Measurements from ENCODE around the gene RFX7.
A peak's percentile ranks its signal among the peaks of the same experiment; 100 is the strongest.

Gene RFX7

GRCh38 chr15:56241374-56242105 lies 2.1 kb downstream of the RFX7 start:
- no peaks in the 10 kb centered on the region for H4K20me1 ChIP-seq (ENCODE audit: control insufficient read depth, insufficient read depth, low read depth, low read length)
- H3F3A ChIP-seq (ENCODE audit: control insufficient read depth, insufficient read depth): peaks cover 14% of the 10 kb centered on the region
- H3K9me2 ChIP-seq (replicated peaks; ENCODE audit: control insufficient read depth, low read length): no peaks in the 10 kb centered on the region
- H3K79me2 ChIP-seq (ENCODE audit: control insufficient read depth, low read length): peaks cover 86% of the 10 kb centered on the region
- H3K27me3 ChIP-seq (ENCODE audit: control insufficient read depth, low read length): no peaks in the 10 kb centered on the region
- TF ChIP-seq EZH2phosphoT487 (IDR thresholded peaks at IDR 0.05; ENCODE audit: borderline replicate concordance, low read length) (no peak), CTCF (IDR thresholded peaks at IDR 0.05; ENCODE audit: low read depth, low read length, poor library complexity, severe bottlenecking) (no peak)
- H3K9me3 ChIP-seq (ENCODE audit: control insufficient read depth, insufficient read depth, low read length): no peaks in the 10 kb centered on the region; the same call in 1 of the 2 replicates
- H3K4me3 ChIP-seq (ENCODE audit: low read length): peak overlapping the region; percentile 95
- peaks cover 46% of the 10 kb centered on the region for H3K36me3 ChIP-seq (ENCODE audit: control insufficient read depth, low read length)
- peak overlapping the region; percentile 72 for H3K4me2 ChIP-seq (ENCODE audit: low read length)
- peaks cover 33% of the 10 kb centered on the region for H3K4me1 ChIP-seq (ENCODE audit: control insufficient read depth, low read length)
- H3K27ac ChIP-seq (ENCODE audit: low read depth, low read length): no peak overlapping the region

GRCh38 chr15:56240390-56240789 lies 3.3 kb downstream of the RFX7 start:
- peaks cover 10% of the 10 kb centered on the region for H3F3A ChIP-seq (ENCODE audit: control insufficient read depth, insufficient read depth)
- no peaks in the 10 kb centered on the region for H3K27me3 ChIP-seq (ENCODE audit: control insufficient read depth, low read length)
- no peaks in the 10 kb centered on the region for H3K9me2 ChIP-seq (replicated peaks; ENCODE audit: control insufficient read depth, low read length)
- no peak overlapping the region for H3K27ac ChIP-seq (ENCODE audit: low read depth, low read length)
- H4K20me1 ChIP-seq (ENCODE audit: control insufficient read depth, insufficient read depth, low read depth, low read length): no peaks in the 10 kb centered on the region
- H3K4me2 ChIP-seq (ENCODE audit: low read length): peak overlapping the region; percentile 20
- peaks cover 3% of the 10 kb centered on the region; the same call in 1 of the 2 replicates for H3K9me3 ChIP-seq (ENCODE audit: control insufficient read depth, insufficient read depth, low read length)
- H3K4me1 ChIP-seq (ENCODE audit: control insufficient read depth, low read length): peaks cover 23% of the 10 kb centered on the region
- peaks cover 96% of the 10 kb centered on the region for H3K79me2 ChIP-seq (ENCODE audit: control insufficient read depth, low read length)
- no peak overlapping the region for H3K4me3 ChIP-seq (ENCODE audit: low read length)
- TF ChIP-seq EZH2phosphoT487 (IDR thresholded peaks at IDR 0.05; ENCODE audit: borderline replicate concordance, low read length) (no peak), CTCF (IDR thresholded peaks at IDR 0.05; ENCODE audit: low read depth, low read length, poor library complexity, severe bottlenecking) (no peak)
- peaks cover 58% of the 10 kb centered on the region for H3K36me3 ChIP-seq (ENCODE audit: control insufficient read depth, low read length)

- Histone ChIP-seq H3K27me3 (ENCODE audit: control insufficient read depth, low read length) (no peaks in the 10 kb centered on the region), H3K9me2 (replicated peaks; ENCODE audit: control insufficient read depth, low read length) (no peaks in the 10 kb centered on the region), H3K36me3 (ENCODE audit: control insufficient read depth, low read length) (peaks cover 91% of the 10 kb centered on the region), H3K9me3 (ENCODE audit: control insufficient read depth, insufficient read depth, low read length) (peaks cover 41% of the 10 kb centered on the region), H3K79me2 (ENCODE audit: control insufficient read depth, low read length) (peaks cover 100% of the 10 kb centered on the region), H3K4me2 (ENCODE audit: low read length) (no peak overlapping the region), H4K20me1 (ENCODE audit: control insufficient read depth, insufficient read depth, low read depth, low read length) (no peaks in the 10 kb centered on the region), H3K4me3 (ENCODE audit: low read length) (no peak overlapping the region), H3F3A (ENCODE audit: control insufficient read depth, insufficient read depth) (0 out of 2 replicates have a peak, but pooled peaks cover 2% of the 10 kb centered on the region), H3K4me1 (ENCODE audit: control insufficient read depth, low read length) (peaks cover 8% of the 10 kb centered on the region), H3K27ac (ENCODE audit: low read depth, low read length) (no peak overlapping the region)
- TF ChIP-seq EZH2phosphoT487 (IDR thresholded peaks at IDR 0.05; ENCODE audit: borderline replicate concordance, low read length) (no peak), CTCF (IDR thresholded peaks at IDR 0.05; ENCODE audit: low read depth, low read length, poor library complexity, severe bottlenecking) (no peak)
These were observed 7.5 kb downstream of the RFX7 start for GRCh38 chr15:56236197-56236596.

All from DOHH2 (cell line).